NCI-H524 (cell line): ENCODE measurements around the gene ARHGAP24.

ENCODE experiments used
- DNase-seq, 2 experiments: peaks; one replicate each; lab custom pipeline; 2025; lab: John Stamatoyannopoulos, UW

ARHGAP24 gene

GRCh38 chr4:85740431-85740861, 265.5 kb downstream of the ARHGAP24 start:
- DNase-seq, result no peak

GRCh38 chr4:85741381-85741780, 266.4 kb downstream of the ARHGAP24 start:
- DNase-seq, result no peak

GRCh38 chr4:85741921-85742591, 267.1 kb downstream of the ARHGAP24 start:
- DNase-seq, result peak in 1 of 2 experiments; percentile 39

GRCh38 chr4:85744950-85745349, 270.0 kb downstream of the ARHGAP24 start:
- peak; percentile 53 to 63 for DNase-seq

GRCh38 chr4:85745939-85746338, 271.0 kb downstream of the ARHGAP24 start:
- DNase-seq, result no peak

GRCh38 chr4:85747882-85748491, 273.0 kb downstream of the ARHGAP24 start:
- DNase-seq, result peak; percentile 10 to 57

- DNase-seq, result no peak
Measured at GRCh38 chr4:85748654-85749053, 273.7 kb downstream of the ARHGAP24 start.

- DNase-seq, result no peak
Measured at GRCh38 chr4:85751866-85752265, 276.9 kb downstream of the ARHGAP24 start.

- DNase-seq, result no peak
Measured at GRCh38 chr4:85755285-85755684, 280.3 kb downstream of the ARHGAP24 start.

- peak in 1 of 2 experiments; percentile 11 for DNase-seq
Measured at GRCh38 chr4:85756938-85757337, 282.0 kb downstream of the ARHGAP24 start.

GRCh38 chr4:85759388-85759787, 284.4 kb downstream of the ARHGAP24 start:
- DNase-seq, result no peak

GRCh38 chr4:85760511-85760910, 285.6 kb downstream of the ARHGAP24 start:
- no peak for DNase-seq

GRCh38 chr4:85761803-85762528, 287.0 kb downstream of the ARHGAP24 start:
- DNase-seq, result no peak

- DNase-seq, result no peak
Measured at GRCh38 chr4:85762529-85762871, 287.6 kb downstream of the ARHGAP24 start.

- DNase-seq, result no peak
Measured at GRCh38 chr4:85763202-85763601, 288.3 kb downstream of the ARHGAP24 start.

GRCh38 chr4:85767649-85768048, 292.7 kb downstream of the ARHGAP24 start:
- DNase-seq, result no peak

- no peak for DNase-seq
Measured at GRCh38 chr4:85769009-85769408, 294.1 kb downstream of the ARHGAP24 start.

GRCh38 chr4:85772470-85772869, 297.5 kb downstream of the ARHGAP24 start:
- DNase-seq, result no peak

GRCh38 chr4:85773372-85773771, 298.4 kb downstream of the ARHGAP24 start:
- no peak for DNase-seq

GRCh38 chr4:85774000-85774399, 299.1 kb downstream of the ARHGAP24 start:
- DNase-seq, result no peak

- no peak for DNase-seq
Measured at GRCh38 chr4:85774489-85774888, 299.5 kb downstream of the ARHGAP24 start.

GRCh38 chr4:85776096-85776495, 301.1 kb downstream of the ARHGAP24 start:
- no peak for DNase-seq

- DNase-seq, result no peak
Measured at GRCh38 chr4:85776579-85776978, 301.6 kb downstream of the ARHGAP24 start.
